SK-N-SH (cell line): ENCODE data around the gene UBE2K. TPM values are rescaled to one million over a fixed set of nuclear protein-coding genes. Genes with fewer than 3 reads are reported as not detected.

Experiments used
- CTCF ChIA-PET: fragments of 300-600, 350-600 bp; formaldehyde crosslinking; extraction: SDS; loops from one replicate; lab custom pipeline; 2021; lab: Yijun Ruan, JAX
- POLR2A ChIA-PET: fragments of 350-600 bp; sonication (Branson Sonifier 250); formaldehyde crosslinking; extraction: SDS; loops from one replicate; lab custom pipeline; 2020; ENCODE audit warnings: antibody characterized with exemption, inconsistent platforms; lab: Yijun Ruan, JAX
- DNase-seq: peaks from one replicate; pipeline ENCODE4 v3.0.0; 2012
- H2AFZ ChIP-seq: fragments of 200-600 bp; sonication (generic); 2 replicates; pipeline ENCODE4 v1.8.1; 2016; ENCODE audit warnings: antibody characterized with exemption, mild to moderate bottlenecking, low read depth
- H3F3A ChIP-seq: fragments of 200-600 bp; sonication (generic); replicated peaks from 2 replicates; pipeline ENCODE3; 2016; ENCODE audit warnings: antibody characterized with exemption, mild to moderate bottlenecking; ENCODE audit not compliant: insufficient read depth
- H3K27ac ChIP-seq, 2 experiments: fragments of 200-500 bp in 1 of 2; fragments of 200-600 bp in 1 of 2; sonication (Bioruptor generic) in 1 of 2; sonication (generic), shearing (Covaris generic) in 1 of 2; 2 replicates each; pipeline versions ENCODE4 v1.5.1 to v1.6.1; 2014 to 2016; ENCODE audit warnings: low read depth in 2 of 2, inconsistent platforms in 1 of 2, low read length in 1 of 2, mild to moderate bottlenecking in 1 of 2, mixed read lengths in 1 of 2
- H3K27me3 ChIP-seq: fragments of 200-600 bp; sonication (generic), shearing (Covaris generic); 2 replicates; pipeline ENCODE4 v1.6.1; 2016; ENCODE audit warnings: mixed run types; ENCODE audit not compliant: insufficient read depth
- H3K36me3 ChIP-seq, 2 experiments: fragments of 200-500 bp in 1 of 2; fragments of 200-600 bp in 1 of 2; sonication (Bioruptor generic) in 1 of 2; sonication (generic) in 1 of 2; replicated peaks in 1 of 2; 2 replicates each; pipeline versions ENCODE3 to v1.5.1; 2014 to 2016; ENCODE audit warnings: low read length in 1 of 2, mild to moderate bottlenecking in 1 of 2; ENCODE audit not compliant: insufficient read depth in 2 of 2, control insufficient read depth in 1 of 2
- H3K4me1 ChIP-seq, 2 experiments: fragments of 200-500 bp in 1 of 2; fragments of 200-600 bp in 1 of 2; sonication (Bioruptor generic) in 1 of 2; sonication (generic), shearing (Covaris generic) in 1 of 2; 2 replicates each; pipeline versions ENCODE4 v1.5.1 to v1.6.1; 2014 to 2016; ENCODE audit warnings: low read depth in 1 of 2, low read length in 1 of 2, mixed run types in 1 of 2; ENCODE audit not compliant: insufficient read depth in 2 of 2, control insufficient read depth in 1 of 2
- H3K4me2 ChIP-seq: fragments of 200-600 bp; sonication (generic), shearing (Covaris generic); 2 replicates; pipeline ENCODE4 v1.6.1; 2017; ENCODE audit warnings: mixed run types
- H3K4me3 ChIP-seq, 2 experiments: fragments of 200-500 bp in 1 of 2; fragments of 200-600 bp in 1 of 2; sonication (Bioruptor generic) in 1 of 2; sonication (generic), shearing (Covaris generic) in 1 of 2; 2 replicates each; pipeline versions ENCODE4 v1.5.1 to v1.8.1; 2014 to 2016; ENCODE audit warnings: low read depth in 2 of 2, inconsistent platforms in 1 of 2, low read length in 1 of 2, mild to moderate bottlenecking in 1 of 2, mixed read lengths in 1 of 2, moderate library complexity in 1 of 2
- H3K79me2 ChIP-seq: fragments of 200-600 bp; sonication (generic); 2 replicates; pipeline ENCODE4 v1.8.1; 2017; ENCODE audit warnings: mild to moderate bottlenecking; ENCODE audit not compliant: insufficient read depth
- H3K9ac ChIP-seq: fragments of 200-600 bp; sonication (generic); 2 replicates; pipeline ENCODE4 v1.6.1; 2017; ENCODE audit warnings: mixed run types
- H3K9me2 ChIP-seq: fragments of 200-600 bp; sonication (generic); 2 replicates; pipeline ENCODE4 v1.6.1; 2017; ENCODE audit warnings: mixed run types
- H3K9me3 ChIP-seq: fragments of 200-600 bp; sonication (generic); 2 replicates; pipeline ENCODE4 v1.6.1; 2017; ENCODE audit warnings: mixed run types, mild to moderate bottlenecking, moderate library complexity
- H4K20me1 ChIP-seq: fragments of 200-600 bp; sonication (generic); 2 replicates; pipeline ENCODE4 v1.6.1; 2017; ENCODE audit warnings: mild to moderate bottlenecking, mixed run types; ENCODE audit not compliant: insufficient read depth
- EP300 ChIP-seq, 2 experiments: IDR thresholded peaks; 2 replicates each; pipeline versions ENCODE4 v1.4.0 to v1.6.1; 2012; ENCODE audit warnings: borderline replicate concordance in 1 of 2, low read depth in 1 of 2, low read length in 1 of 2
- FOSL2 ChIP-seq: IDR thresholded peaks from 2 replicates; pipeline ENCODE4 v1.4.0; 2012; ENCODE audit warnings: low read depth, mild to moderate bottlenecking, moderate library complexity, borderline replicate concordance
- FOXJ3 ChIP-seq: sonication (generic); formaldehyde crosslinking; IDR thresholded peaks from 2 replicates; pipeline ENCODE4 v1.5.1; 2020; ENCODE audit warnings: mild to moderate bottlenecking, missing genetic modification reagents
- GABPA ChIP-seq: IDR thresholded peaks from 2 replicates; pipeline ENCODE4 v1.4.0; 2012; ENCODE audit warnings: low read depth, mild to moderate bottlenecking
- GATA2 ChIP-seq: sonication (generic); formaldehyde crosslinking; IDR thresholded peaks from 2 replicates; pipeline ENCODE4 v1.5.0; 2020; ENCODE audit warnings: mild to moderate bottlenecking, missing genetic modification reagents
- MEF2A ChIP-seq: IDR thresholded peaks from 2 replicates; pipeline ENCODE4 v1.4.0; 2012; ENCODE audit warnings: low read depth, borderline replicate concordance
- MXI1 ChIP-seq: IDR thresholded peaks from 2 replicates; pipeline ENCODE4 v1.6.1; 2012; ENCODE audit warnings: mild to moderate bottlenecking, low read depth, low read length, improper control_type of control experiment
- NFIC ChIP-seq: IDR thresholded peaks from 2 replicates; pipeline ENCODE4 v1.4.0; 2012; ENCODE audit warnings: borderline replicate concordance
- NRF1 ChIP-seq: IDR thresholded peaks from 2 replicates; pipeline ENCODE4 v1.6.1; 2012; ENCODE audit warnings: low read depth, mild to moderate bottlenecking, low read length
- RAD21 ChIP-seq: IDR thresholded peaks from 2 replicates; pipeline ENCODE4 v1.6.1; 2012; ENCODE audit warnings: mild to moderate bottlenecking, low read length
- SIN3A ChIP-seq: IDR thresholded peaks from 2 replicates; pipeline ENCODE4 v1.6.1; 2012; ENCODE audit warnings: low read depth, mild to moderate bottlenecking, low read length, moderate library complexity, borderline replicate concordance
- TEAD4 ChIP-seq: IDR thresholded peaks from 2 replicates; pipeline ENCODE4 v1.4.0; 2012; ENCODE audit warnings: mild to moderate bottlenecking, borderline replicate concordance; ENCODE audit not compliant: insufficient read depth
- WGBS: methylation state at CpG from one replicate; pipeline ENCODE4 v1.1.6; 2017; ENCODE audit warnings: low lambda C conversion rate; 5-methylcytosine and 5-hydroxymethylcytosine counted together
- polyA plus RNA-seq, 3 experiments: library from polyadenylated mRNA; depleted of rRNA; stranded (reverse); fragments of >200 nt; gene quantifications; 2 replicates each; pipeline ENCODE4 v1.2.3, GENCODE V29; 2012
- TF ChIP-seq, protein P1 (sequence below): IDR thresholded peaks from 2 replicates; pipeline ENCODE4 v1.4.0; 2012; ENCODE audit warnings: low read depth, borderline replicate concordance
- TF ChIP-seq, protein P2 (sequence below): IDR thresholded peaks from 2 replicates; pipeline ENCODE4 v1.6.1; 2012; ENCODE audit warnings: mild to moderate bottlenecking, low read depth, low read length, moderate library complexity
- TF ChIP-seq, protein P3 (sequence below): fragments of 200-600 bp; sonication (generic); IDR thresholded peaks from 2 replicates; pipeline ENCODE4 v1.6.1; 2017; ENCODE audit warnings: antibody characterized with exemption, mild to moderate bottlenecking, moderate library complexity
- TF ChIP-seq, protein P4 (sequence below): IDR thresholded peaks from 2 replicates; pipeline ENCODE4; 2012

The UBE2K gene
- polyA plus RNA-seq, 1 of the 3 experiments (the other 2 are of a cell fraction): 102 TPM

DNA sequence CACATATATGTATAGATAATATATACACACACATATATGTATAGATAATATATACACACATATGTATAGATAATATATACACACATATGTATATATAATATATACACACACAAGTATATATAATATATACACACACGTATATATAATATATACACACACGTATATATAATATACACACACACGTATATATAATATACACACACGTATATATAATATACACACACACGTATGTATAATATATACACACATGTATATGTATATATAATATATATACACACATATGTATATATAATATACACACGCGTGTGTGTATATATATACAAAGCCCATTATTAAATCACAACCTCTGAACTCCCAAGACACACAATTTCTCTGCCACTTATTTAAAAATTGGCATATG, 8.0 kb upstream of the UBE2K start:
- H3K36me3 ChIP-seq: no peaks in the 10 kb centered on the region
- no peaks in the 10 kb centered on the region for H3K79me2 ChIP-seq
- no peak overlapping the region for H3K27ac ChIP-seq
- no peaks in the 10 kb centered on the region for H3K27me3 ChIP-seq
- no peak overlapping the region for H3K9ac ChIP-seq
- H3K4me2 ChIP-seq: no peak overlapping the region
- H3F3A ChIP-seq: no peaks in the 10 kb centered on the region
- no peaks in the 10 kb centered on the region for H3K4me1 ChIP-seq
- TF ChIP-seq TEAD4 (no peak), SIN3A (no peak), RAD21 (no peak), FOXJ3 (CRISPR knock-in tag) (no peak), FOSL2 (no peak), GATA2 (no peak), EP300 (IDR thresholded peaks at IDR 0.05; ENCODE audit: borderline replicate concordance in 1 of 2, low read depth in 1 of 2, low read length in 1 of 2) (no peak), MEF2A (no peak), MXI1 (no peak), GABPA (no peak), NRF1 (no peak), NFIC (no peak)
- TF ChIP-seq, protein P1, sequence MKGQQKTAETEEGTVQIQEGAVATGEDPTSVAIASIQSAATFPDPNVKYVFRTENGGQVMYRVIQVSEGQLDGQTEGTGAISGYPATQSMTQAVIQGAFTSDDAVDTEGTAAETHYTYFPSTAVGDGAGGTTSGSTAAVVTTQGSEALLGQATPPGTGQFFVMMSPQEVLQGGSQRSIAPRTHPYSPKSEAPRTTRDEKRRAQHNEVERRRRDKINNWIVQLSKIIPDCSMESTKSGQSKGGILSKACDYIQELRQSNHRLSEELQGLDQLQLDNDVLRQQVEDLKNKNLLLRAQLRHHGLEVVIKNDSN: no peak
- TF ChIP-seq, protein P2, sequence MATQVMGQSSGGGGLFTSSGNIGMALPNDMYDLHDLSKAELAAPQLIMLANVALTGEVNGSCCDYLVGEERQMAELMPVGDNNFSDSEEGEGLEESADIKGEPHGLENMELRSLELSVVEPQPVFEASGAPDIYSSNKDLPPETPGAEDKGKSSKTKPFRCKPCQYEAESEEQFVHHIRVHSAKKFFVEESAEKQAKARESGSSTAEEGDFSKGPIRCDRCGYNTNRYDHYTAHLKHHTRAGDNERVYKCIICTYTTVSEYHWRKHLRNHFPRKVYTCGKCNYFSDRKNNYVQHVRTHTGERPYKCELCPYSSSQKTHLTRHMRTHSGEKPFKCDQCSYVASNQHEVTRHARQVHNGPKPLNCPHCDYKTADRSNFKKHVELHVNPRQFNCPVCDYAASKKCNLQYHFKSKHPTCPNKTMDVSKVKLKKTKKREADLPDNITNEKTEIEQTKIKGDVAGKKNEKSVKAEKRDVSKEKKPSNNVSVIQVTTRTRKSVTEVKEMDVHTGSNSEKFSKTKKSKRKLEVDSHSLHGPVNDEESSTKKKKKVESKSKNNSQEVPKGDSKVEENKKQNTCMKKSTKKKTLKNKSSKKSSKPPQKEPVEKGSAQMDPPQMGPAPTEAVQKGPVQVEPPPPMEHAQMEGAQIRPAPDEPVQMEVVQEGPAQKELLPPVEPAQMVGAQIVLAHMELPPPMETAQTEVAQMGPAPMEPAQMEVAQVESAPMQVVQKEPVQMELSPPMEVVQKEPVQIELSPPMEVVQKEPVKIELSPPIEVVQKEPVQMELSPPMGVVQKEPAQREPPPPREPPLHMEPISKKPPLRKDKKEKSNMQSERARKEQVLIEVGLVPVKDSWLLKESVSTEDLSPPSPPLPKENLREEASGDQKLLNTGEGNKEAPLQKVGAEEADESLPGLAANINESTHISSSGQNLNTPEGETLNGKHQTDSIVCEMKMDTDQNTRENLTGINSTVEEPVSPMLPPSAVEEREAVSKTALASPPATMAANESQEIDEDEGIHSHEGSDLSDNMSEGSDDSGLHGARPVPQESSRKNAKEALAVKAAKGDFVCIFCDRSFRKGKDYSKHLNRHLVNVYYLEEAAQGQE: no peak
- TF ChIP-seq, protein P3, sequence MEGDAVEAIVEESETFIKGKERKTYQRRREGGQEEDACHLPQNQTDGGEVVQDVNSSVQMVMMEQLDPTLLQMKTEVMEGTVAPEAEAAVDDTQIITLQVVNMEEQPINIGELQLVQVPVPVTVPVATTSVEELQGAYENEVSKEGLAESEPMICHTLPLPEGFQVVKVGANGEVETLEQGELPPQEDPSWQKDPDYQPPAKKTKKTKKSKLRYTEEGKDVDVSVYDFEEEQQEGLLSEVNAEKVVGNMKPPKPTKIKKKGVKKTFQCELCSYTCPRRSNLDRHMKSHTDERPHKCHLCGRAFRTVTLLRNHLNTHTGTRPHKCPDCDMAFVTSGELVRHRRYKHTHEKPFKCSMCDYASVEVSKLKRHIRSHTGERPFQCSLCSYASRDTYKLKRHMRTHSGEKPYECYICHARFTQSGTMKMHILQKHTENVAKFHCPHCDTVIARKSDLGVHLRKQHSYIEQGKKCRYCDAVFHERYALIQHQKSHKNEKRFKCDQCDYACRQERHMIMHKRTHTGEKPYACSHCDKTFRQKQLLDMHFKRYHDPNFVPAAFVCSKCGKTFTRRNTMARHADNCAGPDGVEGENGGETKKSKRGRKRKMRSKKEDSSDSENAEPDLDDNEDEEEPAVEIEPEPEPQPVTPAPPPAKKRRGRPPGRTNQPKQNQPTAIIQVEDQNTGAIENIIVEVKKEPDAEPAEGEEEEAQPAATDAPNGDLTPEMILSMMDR: no peak
- TF ChIP-seq, protein P4, sequence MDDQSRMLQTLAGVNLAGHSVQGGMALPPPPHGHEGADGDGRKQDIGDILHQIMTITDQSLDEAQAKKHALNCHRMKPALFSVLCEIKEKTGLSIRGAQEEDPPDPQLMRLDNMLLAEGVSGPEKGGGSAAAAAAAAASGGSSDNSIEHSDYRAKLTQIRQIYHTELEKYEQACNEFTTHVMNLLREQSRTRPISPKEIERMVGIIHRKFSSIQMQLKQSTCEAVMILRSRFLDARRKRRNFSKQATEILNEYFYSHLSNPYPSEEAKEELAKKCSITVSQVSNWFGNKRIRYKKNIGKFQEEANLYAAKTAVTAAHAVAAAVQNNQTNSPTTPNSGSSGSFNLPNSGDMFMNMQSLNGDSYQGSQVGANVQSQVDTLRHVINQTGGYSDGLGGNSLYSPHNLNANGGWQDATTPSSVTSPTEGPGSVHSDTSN: no peak
- TF ChIP-seq, all 33 proteins: peak for 0
- Histone ChIP-seq H3K4me3 (no peak overlapping the region), H2AFZ (no peak overlapping the region), H4K20me1 (no peaks in the 10 kb centered on the region), H3K9me2 (no peaks in the 10 kb centered on the region), H3K9me3 (no peaks in the 10 kb centered on the region)
- ChIA-PET CTCF (no interaction called here), POLR2A (no interaction called here)
- DNase-seq: no peak
- WGBS: 87% methylated on average over 7 of the region's 7 CpGs
